Mesenchymal stem cell (in vitro differentiated cells and primary cell): Measurements from ENCODE around the gene TTC5.
"Not testable (repeated sequence)": the region's sequence is repeated elsewhere in the genome, so short reads cannot be mapped to it uniquely, and the experiment has no call there.

Experiments used
- DNase-seq: peaks from one replicate; pipeline ENCODE4 v3.0.0-alpha.2; 2013
- H2AFZ ChIP-seq: one replicate; pipeline ENCODE4 v1.6.1; 2013; ENCODE audit warnings: low read depth, mild to moderate bottlenecking, control low read depth, inconsistent platforms, low read length, moderate library complexity
- H2AK5ac ChIP-seq: 2 replicates; pipeline ENCODE4 v1.6.1; 2013; ENCODE audit warnings: low read length, moderate library complexity, mild to moderate bottlenecking, inconsistent platforms; ENCODE audit not compliant: severe bottlenecking
- H2BK120ac ChIP-seq: one replicate; pipeline ENCODE4 v1.6.1; 2013; ENCODE audit warnings: low read depth, mild to moderate bottlenecking, inconsistent platforms, low read length, moderate library complexity
- H2BK12ac ChIP-seq, 2 experiments: one replicate each; pipeline ENCODE4 v1.6.1; 2013; ENCODE audit warnings: inconsistent platforms in 2 of 2, low read length in 2 of 2, mild to moderate bottlenecking in 2 of 2, moderate library complexity in 2 of 2, control low read depth in 1 of 2
- H2BK15ac ChIP-seq: one replicate; pipeline ENCODE4 v1.6.1; 2013; ENCODE audit warnings: mild to moderate bottlenecking, low read depth, inconsistent platforms; ENCODE audit not compliant: poor library complexity, severe bottlenecking
- H2BK5ac ChIP-seq: 2 replicates; pipeline ENCODE4 v1.6.1; 2013; ENCODE audit warnings: low read depth, mild to moderate bottlenecking, low read length, control low read depth, inconsistent platforms; ENCODE audit not compliant: poor library complexity, severe bottlenecking
- H3K14ac ChIP-seq, 2 experiments: one replicate each; pipeline ENCODE4 v1.6.1; 2013; ENCODE audit warnings: inconsistent platforms in 2 of 2, low read length in 2 of 2, control low read depth in 1 of 2, mild to moderate bottlenecking in 1 of 2, moderate library complexity in 1 of 2
- H3K18ac ChIP-seq, 2 experiments: one replicate each; pipeline ENCODE4 v1.6.1; 2013; ENCODE audit warnings: inconsistent platforms in 2 of 2, low read length in 2 of 2, control low read depth in 1 of 2, low read depth in 1 of 2, mild to moderate bottlenecking in 1 of 2
- H3K23ac ChIP-seq, 2 experiments: one replicate each; pipeline ENCODE4 v1.6.1; 2013; ENCODE audit warnings: inconsistent platforms in 2 of 2, low read length in 2 of 2, mild to moderate bottlenecking in 2 of 2, moderate library complexity in 2 of 2, control low read depth in 1 of 2
- H3K27ac ChIP-seq: 2 replicates; pipeline ENCODE4 v1.5.1; 2013; ENCODE audit warnings: mild to moderate bottlenecking, moderate library complexity, low read length, control low read depth, inconsistent platforms; ENCODE audit not compliant: poor library complexity, severe bottlenecking
- H3K27me3 ChIP-seq, 2 experiments: 2 replicates each; pipeline versions ENCODE4 v1.6.1 to v1.7.0; 2013; ENCODE audit warnings: low read length in 2 of 2, mild to moderate bottlenecking in 2 of 2, moderate library complexity in 2 of 2, control low read depth in 1 of 2, inconsistent platforms in 1 of 2; ENCODE audit not compliant: control insufficient read depth in 1 of 2, insufficient read depth in 1 of 2
- H3K36me3 ChIP-seq, 2 experiments: 2 replicates each; pipeline versions ENCODE4 v1.6.1 to v1.7.0; 2013; ENCODE audit warnings: low read length in 2 of 2, control low read depth in 1 of 2, inconsistent platforms in 1 of 2, low read depth in 1 of 2, mild to moderate bottlenecking in 1 of 2; ENCODE audit not compliant: insufficient read depth in 2 of 2, control insufficient read depth in 1 of 2
- H3K4ac ChIP-seq, 2 experiments: one replicate each; pipeline ENCODE4 v1.6.1; 2013; ENCODE audit warnings: inconsistent platforms in 2 of 2, low read length in 2 of 2, mild to moderate bottlenecking in 2 of 2, moderate library complexity in 2 of 2, control low read depth in 1 of 2, low read depth in 1 of 2
- H3K4me1 ChIP-seq: 2 replicates; pipeline ENCODE4 v1.6.1; 2013; ENCODE audit warnings: low read depth, low read length, control low read depth; ENCODE audit not compliant: control insufficient read depth, insufficient read depth
- H3K4me2 ChIP-seq: 2 replicates; pipeline ENCODE4 v1.6.1; 2013; ENCODE audit warnings: low read length, mild to moderate bottlenecking, inconsistent platforms; ENCODE audit not compliant: poor library complexity, severe bottlenecking
- H3K4me3 ChIP-seq, 2 experiments: 2 replicates each; pipeline versions ENCODE4 v1.5.1 to v1.7.0; 2013; ENCODE audit warnings: low read length in 2 of 2, mild to moderate bottlenecking in 2 of 2, control low read depth in 1 of 2, low read depth in 1 of 2; ENCODE audit not compliant: insufficient read depth in 1 of 2
- H3K79me1 ChIP-seq: replicated peaks from 2 replicates; pipeline ENCODE4 v1.6.1; 2013; ENCODE audit warnings: mild to moderate bottlenecking, control low read depth, low read length, inconsistent platforms; ENCODE audit not compliant: poor library complexity, severe bottlenecking
- H3K9ac ChIP-seq: 2 replicates; pipeline ENCODE4 v1.7.0; 2013; ENCODE audit warnings: mild to moderate bottlenecking, low read length, moderate library complexity
- H3K9me3 ChIP-seq: 2 replicates; pipeline ENCODE4 v1.7.0; 2013; ENCODE audit warnings: mild to moderate bottlenecking, low read length; ENCODE audit not compliant: control insufficient read depth
- H4K8ac ChIP-seq: one replicate; pipeline ENCODE4 v1.6.1; 2013; ENCODE audit warnings: inconsistent platforms, mild to moderate bottlenecking, low read length, moderate library complexity
- H4K91ac ChIP-seq: one replicate; pipeline ENCODE4 v1.6.1; 2013; ENCODE audit warnings: mild to moderate bottlenecking, low read length, inconsistent platforms
- WGBS: methylation state at CpG from one replicate; pipeline ENCODE4 v1.1.7; 2013; ENCODE audit warnings: mixed read lengths; 5-methylcytosine and 5-hydroxymethylcytosine counted together

The TTC5 gene

DNA sequence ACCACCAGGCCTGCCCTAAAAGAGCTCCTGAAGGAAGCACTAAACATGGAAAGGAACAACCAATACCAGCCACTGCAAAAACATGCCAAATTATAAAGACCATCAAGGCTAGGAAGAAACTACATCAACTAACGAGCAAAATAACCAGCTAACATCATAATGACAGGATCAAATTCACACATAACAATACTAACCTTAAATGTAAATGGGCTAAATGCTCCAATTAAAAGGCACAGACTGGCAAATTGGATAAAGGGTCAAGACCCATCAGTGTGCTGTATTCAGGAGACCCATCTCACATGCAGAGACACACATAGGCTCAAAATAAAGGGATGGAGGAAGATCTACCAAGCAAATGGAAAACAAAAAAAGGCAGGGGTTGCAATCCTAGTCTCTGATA lies 23.8 kb downstream of the TTC5 start:
- H3K4me3 ChIP-seq = not testable (repeated sequence)
- no CpG with 5 or more reads among the region's 1 CpG for WGBS

DNA sequence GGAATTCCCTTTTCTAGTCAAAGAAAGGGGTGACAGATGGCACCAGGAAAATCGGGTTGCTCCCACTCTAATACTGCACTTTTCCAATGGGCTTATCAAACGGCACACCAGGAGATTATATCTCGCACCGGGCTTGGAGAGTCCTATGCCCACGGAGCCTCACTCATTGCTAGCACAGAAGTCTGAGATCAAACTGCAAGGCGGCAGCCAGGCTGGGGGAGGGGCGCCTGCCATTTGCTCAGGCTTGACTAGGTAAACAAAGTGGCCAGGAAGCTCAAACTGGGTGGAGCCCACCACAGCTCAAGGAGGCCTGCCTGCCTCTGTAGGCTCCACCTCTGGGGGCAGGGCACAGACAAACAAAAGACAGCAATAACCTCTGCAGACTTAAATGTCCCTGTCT lies 25.5 kb downstream of the TTC5 start:
- not testable (repeated sequence) for H3K9me3 ChIP-seq, H3K79me1 ChIP-seq, H4K91ac ChIP-seq, H2BK120ac ChIP-seq, H3K14ac ChIP-seq, H3K23ac ChIP-seq, H3K27me3 ChIP-seq, H3K18ac ChIP-seq, H3K9ac ChIP-seq, H3K4me3 ChIP-seq, H2BK5ac ChIP-seq, H3K4ac ChIP-seq, DNase-seq, H2AFZ ChIP-seq, H4K8ac ChIP-seq, H3K27ac ChIP-seq, H3K4me2 ChIP-seq, H2BK15ac ChIP-seq, H2BK12ac ChIP-seq, H2AK5ac ChIP-seq, H3K4me1 ChIP-seq
- 98% methylated on average over 7 of the region's 7 CpGs for WGBS
- peaks cover 11 to 19% of the 10 kb centered on the region in 2 experiments for H3K36me3 ChIP-seq

More for the DNA sequence above, 23.8 kb downstream of the TTC5 start:
- not testable (repeated sequence) for H3K9me3 ChIP-seq, H4K91ac ChIP-seq, H2BK12ac ChIP-seq, H3K9ac ChIP-seq, H2AK5ac ChIP-seq, H2BK15ac ChIP-seq, H3K4ac ChIP-seq, H3K27me3 ChIP-seq, H3K4me1 ChIP-seq, H3K18ac ChIP-seq, H3K14ac ChIP-seq, H3K79me1 ChIP-seq, DNase-seq, H3K27ac ChIP-seq, H3K23ac ChIP-seq, H4K8ac ChIP-seq, H2BK120ac ChIP-seq, H3K4me2 ChIP-seq, H2BK5ac ChIP-seq, H2AFZ ChIP-seq
- peaks cover 11 to 28% of the 10 kb centered on the region in 2 experiments for H3K36me3 ChIP-seq

DNA sequence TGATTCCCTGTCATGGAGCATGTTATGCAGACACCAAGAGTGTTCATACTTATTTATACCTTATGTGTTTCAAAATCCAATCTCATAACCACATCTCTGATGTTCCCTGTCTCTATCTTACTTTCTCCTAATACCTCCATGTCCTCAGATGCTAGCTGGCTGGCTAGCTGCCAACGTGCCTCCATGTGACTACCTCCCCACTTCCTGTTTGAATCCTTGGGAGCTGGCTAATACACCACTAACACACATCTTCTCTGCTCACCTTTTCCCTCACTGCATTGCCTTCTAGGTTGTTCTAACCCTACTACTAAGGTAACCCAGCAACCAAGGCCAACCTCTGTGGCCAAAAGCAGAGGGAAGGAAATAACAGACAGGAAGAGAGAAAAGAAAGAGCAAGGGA lies 27.3 kb downstream of the TTC5 start:
- Histone ChIP-seq H4K91ac (no peak overlapping the region), H2AFZ (no peak overlapping the region), H3K18ac (no peak overlapping the region), H2AK5ac (no peak overlapping the region), H3K23ac (no peak overlapping the region), H3K79me1 (no peaks in the 10 kb centered on the region), H3K27me3 (no peaks in the 10 kb centered on the region), H3K4me3 (no peak overlapping the region), H3K4ac (no peak overlapping the region), H3K4me2 (no peak overlapping the region), H2BK12ac (no peak overlapping the region), H2BK120ac (no peak overlapping the region), H3K36me3 (peaks cover 11 to 24% of the 10 kb centered on the region in 2 experiments), H3K14ac (no peak overlapping the region), H3K9ac (no peak overlapping the region), H3K4me1 (no peaks in the 10 kb centered on the region), H3K27ac (no peak overlapping the region), H4K8ac (no peak overlapping the region), H2BK5ac (no peak overlapping the region), H2BK15ac (no peak overlapping the region), H3K9me3 (peaks cover 22% of the 10 kb centered on the region)
- 89% methylated on average over 1 of the region's 1 CpG for WGBS
- DNase-seq = peak; percentile 16

DNA sequence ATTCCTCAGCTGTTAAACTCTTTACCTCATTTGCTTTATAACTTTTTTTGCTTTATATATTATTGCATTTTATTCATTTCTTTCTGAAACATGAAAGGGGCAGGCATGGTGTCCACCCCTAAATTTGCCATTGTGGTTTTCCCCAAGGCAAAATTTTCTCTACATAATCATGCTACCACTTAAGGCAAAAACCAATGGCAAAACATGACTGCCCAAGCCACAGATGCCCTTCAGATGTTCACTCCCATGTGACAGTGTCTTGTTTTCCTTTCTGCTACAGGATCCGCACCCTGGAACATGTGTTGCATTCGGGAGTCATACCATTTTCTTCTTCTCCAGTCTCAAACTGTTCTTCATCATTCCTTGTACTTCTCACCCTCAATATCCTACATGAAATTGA lies 28.3 kb downstream of the TTC5 start:
- Histone ChIP-seq H3K18ac (no peak overlapping the region), H2BK5ac (no peak overlapping the region), H4K91ac (no peak overlapping the region), H3K4ac (no peak overlapping the region), H3K9ac (no peak overlapping the region), H2AFZ (no peak overlapping the region), H3K14ac (no peak overlapping the region), H3K4me3 (no peak overlapping the region), H4K8ac (no peak overlapping the region), H3K36me3 (peaks cover 11 to 24% of the 10 kb centered on the region in 2 experiments), H2AK5ac (no peak overlapping the region), H2BK120ac (no peak overlapping the region), H3K27ac (no peak overlapping the region), H3K4me2 (no peak overlapping the region), H2BK12ac (no peak overlapping the region), H3K4me1 (no peaks in the 10 kb centered on the region), H3K79me1 (no peaks in the 10 kb centered on the region), H2BK15ac (no peak overlapping the region), H3K27me3 (no peaks in the 10 kb centered on the region), H3K23ac (no peak overlapping the region), H3K9me3 (peaks cover 23% of the 10 kb centered on the region)
- DNase-seq = no peak
- over 99% methylated on average over 2 of the region's 2 CpGs for WGBS
